H1 (cell line): ENCODE results near the gene ZNF18. TPM values are rescaled to one million over a fixed set of nuclear protein-coding genes. Genes with fewer than 3 reads are reported as not detected.

Experiments
- CTCF ChIA-PET: fragments of 300-600 bp; sonication (Branson Sonifier 250); formaldehyde crosslinking; loops from one replicate; lab custom pipeline; 2021; ENCODE audit not compliant: partially characterized antibody; lab: Charles Lee
- POLR2A ChIA-PET: fragments of 300-600 bp; sonication (Branson Sonifier 250); formaldehyde crosslinking; loops from one replicate; lab custom pipeline; 2021; ENCODE audit warnings: inconsistent platforms; ENCODE audit not compliant: partially characterized antibody; lab: Charles Lee
- DNase-seq, 2 experiments: peaks; one replicate each; pipeline versions ENCODE4 v3.0.0 to v3.0.0-alpha.2; 2010 to 2022; ENCODE audit warnings: low spot score in 2 of 2, low read depth in 1 of 2, mixed read lengths in 1 of 2
- FAIRE-seq: peaks from 2 replicates; lab custom pipeline; 2011; peaks lifted over from hg19 to GRCh38; lab: Jason Lieb, UNC
- H2AFZ ChIP-seq: 2 replicates; pipeline ENCODE4 v1.8.1; 2012; ENCODE audit warnings: low read length, inconsistent platforms
- H2AK5ac ChIP-seq: 2 replicates; pipeline ENCODE4 v1.6.1; 2013; ENCODE audit warnings: low read depth, low read length
- H2BK120ac ChIP-seq: replicated peaks from 2 replicates; pipeline ENCODE3; 2013; ENCODE audit warnings: low read depth, low read length, inconsistent platforms
- H2BK12ac ChIP-seq: 2 replicates; pipeline ENCODE4 v1.6.1; 2013; ENCODE audit warnings: low read depth, low read length
- H2BK15ac ChIP-seq: 2 replicates; pipeline ENCODE4 v1.6.1; 2013; ENCODE audit warnings: low read length
- H2BK20ac ChIP-seq: 2 replicates; pipeline ENCODE4 v1.6.1; 2013; ENCODE audit warnings: low read length
- H2BK5ac ChIP-seq: 2 replicates; pipeline ENCODE4 v1.6.1; 2013; ENCODE audit warnings: low read depth, low read length
- H3K14ac ChIP-seq: 2 replicates; pipeline ENCODE4 v1.6.1; 2013; ENCODE audit warnings: inconsistent platforms; ENCODE audit not compliant: insufficient read length
- H3K18ac ChIP-seq: 2 replicates; pipeline ENCODE4 v1.6.1; 2013; ENCODE audit warnings: low read length; ENCODE audit errors: extremely low read depth
- H3K23ac ChIP-seq: 2 replicates; pipeline ENCODE4 v1.6.1; 2013; ENCODE audit warnings: inconsistent platforms; ENCODE audit not compliant: insufficient read length
- H3K23me2 ChIP-seq: 2 replicates; pipeline ENCODE4 v1.6.1; 2013; ENCODE audit warnings: low read depth, low read length
- H3K27ac ChIP-seq: 2 replicates; pipeline ENCODE4 v1.6.1; 2011; ENCODE audit warnings: low read depth, low read length, inconsistent platforms
- H3K27me3 ChIP-seq, 4 experiments: replicated peaks in 1 of 4; 1 replicate in 1 of 4; 2 replicates in 3 of 4; pipeline versions ENCODE4 v1.6.1 to v1.8.1; 2011 to 2013; ENCODE audit warnings: low read length in 3 of 4, mild to moderate bottlenecking in 3 of 4, inconsistent platforms in 2 of 4, mixed read lengths in 2 of 4, moderate library complexity in 1 of 4; ENCODE audit not compliant: control insufficient read depth in 3 of 4, insufficient read depth in 3 of 4; ENCODE audit errors: extremely low read depth in 1 of 4
- H3K36me3 ChIP-seq, 4 experiments: 2 replicates each; pipeline versions ENCODE4 v1.6.1 to v1.8.1; 2011 to 2013; ENCODE audit warnings: mild to moderate bottlenecking in 4 of 4, low read length in 3 of 4, moderate library complexity in 2 of 4, control low read depth in 1 of 4, inconsistent platforms in 1 of 4; ENCODE audit not compliant: insufficient read depth in 4 of 4, control insufficient read depth in 2 of 4
- H3K4ac ChIP-seq: replicated peaks from 2 replicates; pipeline ENCODE3; 2013; ENCODE audit warnings: low read length, low read depth, mixed read lengths, inconsistent platforms; ENCODE audit not compliant: insufficient read length
- H3K4me1 ChIP-seq, 4 experiments: replicated peaks in 1 of 4; 1 replicate in 1 of 4; 2 replicates in 3 of 4; pipeline versions ENCODE4 v1.6.1 to v1.8.1; 2011 to 2013; ENCODE audit warnings: low read length in 3 of 4, inconsistent platforms in 2 of 4, mixed read lengths in 1 of 4; ENCODE audit not compliant: insufficient read depth in 4 of 4, control insufficient read depth in 3 of 4
- H3K4me2 ChIP-seq, 2 experiments: 2 replicates each; pipeline versions ENCODE4 v1.6.1 to v1.8.1; 2011 to 2013; ENCODE audit warnings: low read depth in 2 of 2, low read length in 2 of 2, control low read depth in 1 of 2, inconsistent platforms in 1 of 2, mild to moderate bottlenecking in 1 of 2; ENCODE audit not compliant: insufficient read depth in 1 of 2
- H3K4me3 ChIP-seq, 4 experiments: fragments of 200-600, 300-600 bp in 1 of 4; sonication (generic), shearing (Covaris generic), sonication (Bioruptor Twin) in 1 of 4; 2 replicates each; pipeline versions ENCODE4 v1.5.1 to v1.8.1; 2011 to 2016; ENCODE audit warnings: low read length in 4 of 4, low read depth in 3 of 4, control low read depth in 2 of 4, inconsistent platforms in 2 of 4, mild to moderate bottlenecking in 2 of 4, mixed read lengths in 1 of 4, moderate library complexity in 1 of 4; ENCODE audit not compliant: insufficient read depth in 2 of 4; ENCODE audit errors: extremely low read depth in 1 of 4
- H3K56ac ChIP-seq: replicated peaks from 2 replicates; pipeline ENCODE3; 2013; ENCODE audit warnings: low read depth, mild to moderate bottlenecking, mixed read lengths, low read length, inconsistent platforms; ENCODE audit not compliant: insufficient read length
- H3K79me1 ChIP-seq: 2 replicates; pipeline ENCODE4 v1.6.1; 2013; ENCODE audit warnings: low read depth, low read length, control low read depth
- H3K79me2 ChIP-seq, 2 experiments: 2 replicates each; pipeline versions ENCODE4 v1.6.1 to v1.8.1; 2012 to 2013; ENCODE audit warnings: low read length in 2 of 2, mild to moderate bottlenecking in 2 of 2, inconsistent platforms in 1 of 2; ENCODE audit not compliant: insufficient read depth in 2 of 2, control insufficient read depth in 1 of 2
- H3K9ac ChIP-seq, 4 experiments: replicated peaks in 1 of 4; 1 replicate in 1 of 4; 2 replicates in 3 of 4; pipeline versions ENCODE4 v1.6.1 to v1.8.1; 2011 to 2013; ENCODE audit warnings: low read depth in 3 of 4, low read length in 3 of 4, control low read depth in 2 of 4, mild to moderate bottlenecking in 2 of 4, moderate library complexity in 2 of 4, inconsistent platforms in 1 of 4; ENCODE audit errors: extremely low read depth in 1 of 4
- H3K9me3 ChIP-seq, 2 experiments: 2 replicates each; pipeline versions ENCODE4 v1.6.1 to v1.8.1; 2012 to 2013; ENCODE audit warnings: mild to moderate bottlenecking in 2 of 2, moderate library complexity in 2 of 2, control low read depth in 1 of 2, inconsistent platforms in 1 of 2, low read depth in 1 of 2, low read length in 1 of 2, mixed read lengths in 1 of 2; ENCODE audit not compliant: insufficient read depth in 2 of 2
- H4K20me1 ChIP-seq, 2 experiments: replicated peaks in 1 of 2; 2 replicates each; pipeline versions ENCODE3 to v1.8.1; 2011 to 2013; ENCODE audit warnings: inconsistent platforms in 2 of 2, low read length in 2 of 2, mild to moderate bottlenecking in 1 of 2; ENCODE audit not compliant: insufficient read depth in 2 of 2, control insufficient read depth in 1 of 2
- H4K5ac ChIP-seq: 2 replicates; pipeline ENCODE4 v1.6.1; 2013; ENCODE audit warnings: low read length, low read depth, mixed read lengths, inconsistent platforms; ENCODE audit not compliant: insufficient read length
- H4K8ac ChIP-seq: 2 replicates; pipeline ENCODE4 v1.8.0; 2013; ENCODE audit warnings: mild to moderate bottlenecking, moderate library complexity, low read length, inconsistent platforms; ENCODE audit not compliant: insufficient read depth; ENCODE audit errors: extremely low read depth
- H4K91ac ChIP-seq: replicated peaks from 2 replicates; pipeline ENCODE3; 2013; ENCODE audit warnings: low read length, mixed read lengths, inconsistent platforms; ENCODE audit not compliant: insufficient read length
- CHD2 ChIP-seq: IDR thresholded peaks from 2 replicates; pipeline ENCODE4 v1.6.1; 2012; ENCODE audit warnings: low read length, improper control_type of control experiment
- EZH2 ChIP-seq: fragments of 200-600 bp; sonication (generic); IDR thresholded peaks from 2 replicates; pipeline ENCODE4 v1.7.1; 2012; ENCODE audit warnings: low read depth, mild to moderate bottlenecking, moderate library complexity, low read length, inconsistent platforms; ENCODE audit not compliant: severe bottlenecking
- JUN ChIP-seq: IDR thresholded peaks from 2 replicates; pipeline ENCODE4 v1.6.1; 2011; ENCODE audit warnings: low read depth, mild to moderate bottlenecking, improper control_type of control experiment, low read length
- POU5F1 ChIP-seq: IDR thresholded peaks from 2 replicates; pipeline ENCODE4 v1.6.1; 2011; ENCODE audit warnings: low read depth, mild to moderate bottlenecking, low read length, moderate library complexity
- SRF ChIP-seq: IDR thresholded peaks from 2 replicates; pipeline ENCODE4 v1.6.1; 2011; ENCODE audit warnings: mild to moderate bottlenecking, low read depth, low read length, moderate library complexity
- WGBS, 2 experiments: shearing (Covaris generic) in 1 of 2; methylation state at CpG; one replicate each; pipeline versions ENCODE4 v1.1.6 to v1.1.7; 2013 to 2015; ENCODE audit warnings: low lambda C conversion rate in 2 of 2, mixed read lengths in 2 of 2, inconsistent platforms in 1 of 2, low coverage in 1 of 2, missing lambda C conversion rate in 1 of 2; ENCODE audit not compliant: insufficient replicate concordance in 2 of 2, insufficient coverage in 1 of 2, insufficient read length in 1 of 2; ENCODE audit errors: extremely low coverage in 1 of 2, missing lambda C conversion rate in 1 of 2; 5-methylcytosine and 5-hydroxymethylcytosine counted together
- long read RNA-seq, 2 experiments: library from RNA in 1 of 2; library from capped mRNA in 1 of 2; stranded (forward); transcript quantifications; one replicate each; pipeline ENCODE4 v2.0.0, GENCODE V29; 2021; ENCODE audit warnings: inconsistent platforms in 1 of 2
- polyA minus RNA-seq, 3 experiments: library from RNA; depleted of rRNA, polyadenylated mRNA; stranded (reverse); fragments of >200 nt; gene quantifications; 1 replicate in 2 of 3; 2 replicates in 1 of 3; pipeline ENCODE4 v1.2.3, GENCODE V29; 2011
- polyA plus RNA-seq, 7 experiments: library from polyadenylated mRNA; depleted of rRNA in 3 of 7; stranded (reverse) in 5 of 7; unstranded in 2 of 7; fragments of >200 nt in 5 of 7; fragments of 200-250 nt in 2 of 7; gene quantifications; 1 replicate in 5 of 7; 2 replicates in 1 of 7; 4 replicates in 1 of 7; pipeline versions ENCODE4 v1.2.1 to v1.2.3, GENCODE V29; 2011 to 2013; ENCODE audit warnings: missing spikeins in 2 of 7, mixed read lengths in 2 of 7
- total RNA-seq: library from RNA; stranded (reverse); fragmentation: NEBNext Ultra II Directional; extraction: Animal tissue kit (Norgen Biotek cat#: 25700); gene quantifications from 2 replicates; pipeline ENCODE4 v1.2.1, GENCODE V29; 2021
- TF ChIP-seq, protein P1 (sequence below): IDR thresholded peaks from 2 replicates; pipeline ENCODE4 v1.6.1; 2012; ENCODE audit warnings: low read length, inconsistent platforms

ZNF18 gene
- 9.3 and 9.9 TPM in 2 replicates for total RNA-seq
- 2.9 and 3.0 TPM in 2 replicates for polyA plus RNA-seq (2011; rRNA removed)
- 5.2 TPM for polyA plus RNA-seq (2011; cell fraction: cytosol; rRNA removed)
- 6.7 TPM for polyA plus RNA-seq (2011; cell fraction: nucleus; rRNA removed)
- 5.0 to 8.5 TPM (median 7.0 TPM) in 4 replicates for polyA plus RNA-seq (2012, experiment 1 of 2)
- polyA plus RNA-seq (2012, experiment 2 of 2): 2.8 TPM
- polyA plus RNA-seq (2013, experiment 1 of 2): 7.2 TPM
- polyA plus RNA-seq (2013, experiment 2 of 2): 6.4 TPM
- 9.3 and 10.0 TPM in 2 replicates for polyA minus RNA-seq (2011; rRNA and poly(A)+ RNA removed)
- polyA minus RNA-seq (2011; cell fraction: cytosol; rRNA and poly(A)+ RNA removed): 6.0 TPM
- 7.0 TPM for polyA minus RNA-seq (2011; cell fraction: nucleus; rRNA and poly(A)+ RNA removed)
- long read RNA-seq, experiment 1, partial matches to known transcripts: 6 of 11 reads
- long read RNA-seq, experiment 1, other reads (novel, unspliced or antisense): 4 of 11 reads
- long read RNA-seq, experiment 2, transcript ZNF18-204 (7 exons, 2,330 nt): major isoform, 5 of 9 reads
- long read RNA-seq, experiment 2, partial matches to known transcripts: 1 of 9 reads
- long read RNA-seq, experiment 2, other reads (novel, unspliced or antisense): 1 of 9 reads

DNA sequence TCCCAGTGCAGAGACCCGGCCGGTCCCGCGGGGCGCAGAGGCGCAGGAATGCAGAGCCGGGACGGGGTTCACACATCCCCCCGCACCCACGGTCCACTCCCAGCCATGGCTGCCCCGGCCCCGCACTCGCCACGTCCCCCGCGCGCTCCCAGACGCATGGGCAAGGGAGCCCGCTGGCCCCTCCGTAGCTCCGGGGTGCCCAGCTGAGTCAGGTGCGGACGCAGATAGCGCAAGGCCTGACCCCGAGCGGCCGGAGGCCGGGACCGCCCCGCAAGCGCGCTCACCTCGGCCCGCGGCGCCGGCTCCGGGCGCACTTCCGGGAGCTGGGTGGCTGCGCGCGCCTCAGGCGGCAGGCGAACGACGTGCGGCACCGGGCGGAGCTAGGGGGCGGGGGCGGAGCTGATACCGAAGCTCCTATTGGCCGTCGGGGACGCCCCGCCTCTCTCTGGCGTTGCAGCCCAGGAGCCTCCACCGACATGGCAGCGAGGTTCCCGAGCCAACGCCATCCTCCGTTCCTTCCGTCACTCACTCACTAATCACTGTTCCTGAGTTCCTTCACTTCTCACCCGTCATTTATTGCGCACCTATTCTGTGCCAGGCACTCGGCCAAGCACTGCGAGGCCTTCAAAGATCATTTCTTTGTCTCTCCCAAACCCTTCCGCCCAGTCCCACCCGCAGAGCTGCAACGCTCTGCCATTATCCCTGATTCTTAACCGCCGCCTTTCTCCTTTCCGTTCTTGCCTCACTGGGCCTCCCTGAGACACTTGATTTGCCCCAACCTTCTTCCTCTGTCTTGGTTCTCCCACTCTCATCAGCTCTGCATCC lies at the start of gene ZNF18:
Gene ZNF18, minus strand, starts transcription at position 329 of the 825 bp plus-strand sequence. CDS start 4,646 bp downstream, outside the sequence.
- H3K27ac ChIP-seq: peak within 1 kb of the TSS; percentile 90
- H3K79me2 ChIP-seq: 0 out of 4 replicates have a peak, but pooled peaks cover 0 to 6% of the 10 kb centered on the region in 2 experiments
- H4K5ac ChIP-seq: peak within 1 kb of the TSS; percentile 53
- no peaks in the 10 kb centered on the region for H4K20me1 ChIP-seq
- no peak within 1 kb of the TSS for H2BK120ac ChIP-seq
- H2AK5ac ChIP-seq: peak within 1 kb of the TSS; percentile 71; the same call in 1 of the 2 replicates
- H2BK15ac ChIP-seq: peak within 1 kb of the TSS; percentile 97
- peak within 1 kb of the TSS; percentile 83 for H3K4ac ChIP-seq
- no peak within 1 kb of the TSS for H3K23ac ChIP-seq
- peak within 1 kb of the TSS; percentile 97 for H4K8ac ChIP-seq
- POLR2A ChIA-PET: interaction anchor here (0.7 to 3.4 kb wide), 25 partner anchors 9 to 900 kb away, joined by 3 to 49 read pairs (median 4); partner anchors contain the start of gene MAP2K4
- no peak within 1 kb of the TSS for H3K14ac ChIP-seq
- H3K4me2 ChIP-seq: peak within 1 kb of the TSS; percentile 81 to 99
- H3K18ac ChIP-seq: peak within 1 kb of the TSS; percentile 93
- peak within 1 kb of the TSS; percentile 96 for H4K91ac ChIP-seq
- peak within 1 kb of the TSS; percentile 96 for H2BK5ac ChIP-seq
- 0 out of 2 replicates have a peak within 1 kb of the TSS, but pooled peaks have one; percentile 56 for H2BK20ac ChIP-seq
- CTCF ChIA-PET: interaction anchor here (0.6 to 2.6 kb wide), 5 partner anchors 9 to 29 kb away, joined by 3 to 14 read pairs (median 4); no protein-coding TSS in a partner anchor
- 1% methylated on average over 49 of the region's 74 CpGs; no CpG with 5 or more reads in 1 of the 2 experiments for WGBS, 2 experiments
- FAIRE-seq (peak; percentile 32), DNase-seq (peak; percentile 82 to 95)
- H3K27me3 ChIP-seq: no peaks in the 10 kb centered on the region
- H2BK12ac ChIP-seq: peak within 1 kb of the TSS; percentile 95; the same call in 1 of the 2 replicates
- peaks cover 0 to 3% (median 0%) of the 10 kb centered on the region in 4 experiments; a peak in 1 of 8 replicates for H3K36me3 ChIP-seq
- H3K9me3 ChIP-seq: no peaks in the 10 kb centered on the region; a peak in 1 of 4 replicates
- H3K56ac ChIP-seq: peak within 1 kb of the TSS; percentile 84
- peak within 1 kb of the TSS; percentile 95 for H2AFZ ChIP-seq
- H3K4me1 ChIP-seq: 0 out of 7 replicates have a peak, but pooled peaks cover 0 to 4% (median under 1%) of the 10 kb centered on the region in 4 experiments
- no peaks in the 10 kb centered on the region for H3K79me1 ChIP-seq
- peak within 1 kb of the TSS; percentile 75 to 96 (median 90) for H3K9ac ChIP-seq
- H3K23me2 ChIP-seq: peaks cover 7% of the 10 kb centered on the region
- H3K4me3 ChIP-seq: peak within 1 kb of the TSS; percentile 75 to 90 (median 80)
- TF ChIP-seq JUN: no peak
- TF ChIP-seq, protein P1, sequence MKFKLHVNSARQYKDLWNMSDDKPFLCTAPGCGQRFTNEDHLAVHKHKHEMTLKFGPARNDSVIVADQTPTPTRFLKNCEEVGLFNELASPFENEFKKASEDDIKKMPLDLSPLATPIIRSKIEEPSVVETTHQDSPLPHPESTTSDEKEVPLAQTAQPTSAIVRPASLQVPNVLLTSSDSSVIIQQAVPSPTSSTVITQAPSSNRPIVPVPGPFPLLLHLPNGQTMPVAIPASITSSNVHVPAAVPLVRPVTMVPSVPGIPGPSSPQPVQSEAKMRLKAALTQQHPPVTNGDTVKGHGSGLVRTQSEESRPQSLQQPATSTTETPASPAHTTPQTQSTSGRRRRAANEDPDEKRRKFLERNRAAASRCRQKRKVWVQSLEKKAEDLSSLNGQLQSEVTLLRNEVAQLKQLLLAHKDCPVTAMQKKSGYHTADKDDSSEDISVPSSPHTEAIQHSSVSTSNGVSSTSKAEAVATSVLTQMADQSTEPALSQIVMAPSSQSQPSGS: peak; percentile 38; the same call in 1 of the 2 replicates
- TF ChIP-seq SRF: no peak
- TF ChIP-seq CHD2: no peak
- no peak for TF ChIP-seq POU5F1
- TF ChIP-seq EZH2: peak; percentile 3
